ENCODE results near the gene CIROP.

CIROP gene

GRCh38 chr14:23117371-23118020 is 12.7 kb upstream of the CIROP start:
- Histone ChIP-seq H3K79me2 (ENCODE audit: control insufficient read depth, low read length) (no peaks in the 10 kb centered on the region), H3K9me2 (replicated peaks; ENCODE audit: control insufficient read depth, low read length) (no peaks in the 10 kb centered on the region), H3F3A (ENCODE audit: control insufficient read depth, insufficient read depth) (peaks cover 9% of the 10 kb centered on the region; the same call in 1 of the 2 replicates), H3K4me3 (ENCODE audit: low read length) (no peak overlapping the region), H3K36me3 (ENCODE audit: control insufficient read depth, low read length) (no peaks in the 10 kb centered on the region), H3K27ac (ENCODE audit: low read depth, low read length) (no peak overlapping the region), H3K9me3 (ENCODE audit: control insufficient read depth, insufficient read depth, low read length) (no peaks in the 10 kb centered on the region), H3K27me3 (ENCODE audit: control insufficient read depth, low read length) (peaks cover 22% of the 10 kb centered on the region), H3K4me2 (ENCODE audit: low read length) (no peak overlapping the region), H4K20me1 (ENCODE audit: control insufficient read depth, insufficient read depth, low read depth, low read length) (no peaks in the 10 kb centered on the region), H3K4me1 (ENCODE audit: control insufficient read depth, low read length) (peaks cover 39% of the 10 kb centered on the region)
- TF ChIP-seq CTCF (IDR thresholded peaks at IDR 0.05; ENCODE audit: low read depth, low read length, poor library complexity, severe bottlenecking) (no peak), EZH2phosphoT487 (IDR thresholded peaks at IDR 0.05; ENCODE audit: borderline replicate concordance, low read length) (no peak)

GRCh38 chr14:23115918-23116317 is 11.1 kb upstream of the CIROP start:
- no peak overlapping the region for H3K4me2 ChIP-seq (ENCODE audit: low read length)

GRCh38 chr14:23115039-23115731 is 10.4 kb upstream of the CIROP start:
- Histone ChIP-seq H3K27ac (ENCODE audit: low read depth, low read length) (no peak overlapping the region), H3K79me2 (ENCODE audit: control insufficient read depth, low read length) (no peaks in the 10 kb centered on the region), H4K20me1 (ENCODE audit: control insufficient read depth, insufficient read depth, low read depth, low read length) (no peaks in the 10 kb centered on the region), H3K4me1 (ENCODE audit: control insufficient read depth, low read length) (peaks cover 19% of the 10 kb centered on the region), H3K4me2 (ENCODE audit: low read length) (no peak overlapping the region), H3K4me3 (ENCODE audit: low read length) (no peak overlapping the region), H3K27me3 (ENCODE audit: control insufficient read depth, low read length) (peaks cover 40% of the 10 kb centered on the region), H3K9me3 (ENCODE audit: control insufficient read depth, insufficient read depth, low read length) (no peaks in the 10 kb centered on the region), H3K9me2 (replicated peaks; ENCODE audit: control insufficient read depth, low read length) (no peaks in the 10 kb centered on the region), H3K36me3 (ENCODE audit: control insufficient read depth, low read length) (no peaks in the 10 kb centered on the region), H3F3A (ENCODE audit: control insufficient read depth, insufficient read depth) (peaks cover 6% of the 10 kb centered on the region; the same call in 1 of the 2 replicates)
- no peak for TF ChIP-seq CTCF (IDR thresholded peaks at IDR 0.05; ENCODE audit: low read depth, low read length, poor library complexity, severe bottlenecking)
- TF ChIP-seq EZH2phosphoT487 (IDR thresholded peaks at IDR 0.05; ENCODE audit: borderline replicate concordance, low read length), result no peak

More at GRCh38 chr14:23115918-23116317, 11.1 kb upstream of the CIROP start:
- Histone ChIP-seq H3K79me2 (ENCODE audit: control insufficient read depth, low read length) (no peaks in the 10 kb centered on the region), H3K9me2 (replicated peaks; ENCODE audit: control insufficient read depth, low read length) (no peaks in the 10 kb centered on the region), H3K4me3 (ENCODE audit: low read length) (no peak overlapping the region), H3K4me1 (ENCODE audit: control insufficient read depth, low read length) (peaks cover 26% of the 10 kb centered on the region), H3K27me3 (ENCODE audit: control insufficient read depth, low read length) (peaks cover 36% of the 10 kb centered on the region), H3F3A (ENCODE audit: control insufficient read depth, insufficient read depth) (peaks cover 9% of the 10 kb centered on the region; the same call in 1 of the 2 replicates), H3K36me3 (ENCODE audit: control insufficient read depth, low read length) (no peaks in the 10 kb centered on the region), H4K20me1 (ENCODE audit: control insufficient read depth, insufficient read depth, low read depth, low read length) (no peaks in the 10 kb centered on the region), H3K9me3 (ENCODE audit: control insufficient read depth, insufficient read depth, low read length) (no peaks in the 10 kb centered on the region), H3K27ac (ENCODE audit: low read depth, low read length) (no peak overlapping the region)
- no peak for TF ChIP-seq CTCF (IDR thresholded peaks at IDR 0.05; ENCODE audit: low read depth, low read length, poor library complexity, severe bottlenecking)
- TF ChIP-seq EZH2phosphoT487 (IDR thresholded peaks at IDR 0.05; ENCODE audit: borderline replicate concordance, low read length), result no peak
